HL-60/S4 (cell line): Measurements from ENCODE around the gene IKZF1.

Experiments
- in situ Hi-C: fragments of 300-500 bp; cut with MboI; formaldehyde crosslinking; loops from 2 replicates; pipeline ENCODE4 v1.14.3; 2022; ENCODE audit warnings: low sequenced_read_pairs

IKZF1 gene

GRCh38 chr7:50304129-50304910 lies at the start of gene IKZF1:
IKZF1 (plus strand) TSS chr7:50304716; CDS start chr7:50319062, 14,346 bp downstream.
- in situ Hi-C loops: no loop called here

GRCh38 chr7:50261593-50261992 lies 42.9 kb upstream of the IKZF1 start:
- in situ Hi-C loops: no loop called here

- in situ Hi-C loops: no loop called here
These were observed 42.1 kb upstream of the IKZF1 start for GRCh38 chr7:50262446-50262845.

GRCh38 chr7:50262916-50263690 lies 41.4 kb upstream of the IKZF1 start:
- in situ Hi-C loops: no loop called here

- in situ Hi-C loops: no loop called here
These were observed 39.6 kb upstream of the IKZF1 start for GRCh38 chr7:50264908-50265307.

DNA sequence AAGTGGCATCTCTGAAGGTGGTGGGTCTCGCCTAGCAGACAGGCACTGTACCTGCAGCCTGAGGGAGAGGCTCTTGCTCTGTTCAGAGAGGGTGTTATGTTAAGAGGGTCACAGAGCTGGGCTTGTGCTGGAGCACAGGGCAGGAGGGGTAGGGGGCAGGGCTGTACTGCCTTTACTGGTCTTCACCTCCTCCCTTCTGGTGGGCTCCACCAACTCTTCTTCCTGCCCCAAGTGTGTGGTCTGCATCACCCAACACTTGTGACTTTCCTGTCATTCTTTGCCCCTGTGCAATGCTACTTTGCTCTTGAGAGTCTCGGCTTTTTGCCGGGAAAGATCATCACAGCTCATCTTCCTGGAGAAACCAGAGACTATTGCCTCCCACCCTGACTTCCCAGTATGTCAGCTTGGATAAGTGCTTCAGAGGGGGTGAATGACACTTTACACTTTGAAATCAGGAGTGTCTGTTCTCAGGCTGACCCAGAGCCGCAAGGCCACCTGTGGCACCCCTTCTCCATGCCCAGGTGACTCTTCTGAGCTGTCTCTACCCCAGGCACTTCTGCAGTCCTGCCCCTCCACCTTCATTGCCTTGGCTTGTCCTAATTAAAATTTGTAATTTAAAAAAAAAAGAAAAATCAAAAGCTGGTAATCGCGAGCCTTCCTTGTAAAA lies 38.4 kb upstream of the IKZF1 start:
- in situ Hi-C loops: no loop called here

DNA sequence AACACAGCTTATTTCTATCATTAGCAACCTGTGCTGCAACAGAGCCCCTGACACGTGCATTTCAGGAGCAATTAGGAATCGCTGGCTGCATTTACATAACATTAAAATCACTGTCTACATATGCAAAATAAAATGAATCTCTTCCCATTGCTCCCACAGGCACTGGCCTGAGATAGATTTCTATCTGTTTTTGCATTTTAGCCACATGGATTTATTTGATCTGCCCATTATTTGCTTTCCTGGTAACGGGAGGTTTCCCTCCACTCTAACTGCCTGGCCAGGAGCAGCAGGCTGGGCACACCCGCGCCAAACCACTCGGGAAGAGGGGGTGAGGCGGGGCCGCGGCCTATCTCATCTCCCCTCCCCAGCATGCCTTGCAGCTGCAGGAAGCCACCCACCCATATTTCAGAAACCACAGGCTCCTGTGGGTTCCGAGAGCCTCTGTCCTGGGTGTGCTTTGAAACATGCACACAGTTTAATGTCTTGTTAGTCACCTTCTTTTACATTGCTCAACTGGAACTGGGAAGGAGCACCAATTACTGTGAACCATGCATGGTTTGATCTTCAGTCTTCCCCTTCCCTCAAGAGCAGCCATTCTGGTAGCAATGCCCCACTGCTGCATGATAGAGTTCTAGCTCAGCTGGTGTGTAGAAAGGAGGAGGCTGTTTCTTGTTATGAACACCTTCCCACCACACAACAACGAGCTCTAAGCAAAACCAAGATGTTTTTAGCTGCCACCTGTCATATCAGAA lies 37.7 kb upstream of the IKZF1 start:
- in situ Hi-C loops: no loop called here

DNA sequence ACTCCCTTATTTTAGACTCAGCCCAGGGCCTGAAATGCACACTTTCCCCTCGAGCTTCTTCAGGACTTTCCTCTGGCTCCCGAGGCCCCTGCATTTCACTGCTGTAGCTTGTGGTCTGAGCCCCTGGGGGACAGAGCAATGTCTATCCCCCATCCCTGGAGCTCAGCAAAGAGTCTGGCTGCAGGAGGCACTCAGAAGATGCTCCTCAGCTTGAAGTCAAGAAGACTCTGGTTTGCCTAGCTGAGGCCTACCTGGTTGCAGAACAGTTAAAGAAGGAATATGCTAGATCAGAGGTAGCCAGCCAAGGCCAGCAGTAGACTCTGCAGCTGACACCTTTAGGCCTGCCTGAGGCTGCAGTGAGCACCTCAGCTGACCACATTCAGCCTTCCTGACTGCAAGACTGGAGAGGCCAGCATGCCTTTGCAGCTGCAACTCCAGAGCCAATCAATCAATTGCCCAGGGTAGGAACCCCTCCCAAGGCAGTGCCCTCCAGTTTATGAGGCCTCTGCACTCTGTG lies 36.9 kb upstream of the IKZF1 start:
- in situ Hi-C loops: no loop called here

- in situ Hi-C loops: no loop called here
These were observed 36.3 kb upstream of the IKZF1 start for GRCh38 chr7:50268223-50268622.

GRCh38 chr7:50268990-50269389 lies 35.5 kb upstream of the IKZF1 start:
- in situ Hi-C loops: no loop called here

DNA sequence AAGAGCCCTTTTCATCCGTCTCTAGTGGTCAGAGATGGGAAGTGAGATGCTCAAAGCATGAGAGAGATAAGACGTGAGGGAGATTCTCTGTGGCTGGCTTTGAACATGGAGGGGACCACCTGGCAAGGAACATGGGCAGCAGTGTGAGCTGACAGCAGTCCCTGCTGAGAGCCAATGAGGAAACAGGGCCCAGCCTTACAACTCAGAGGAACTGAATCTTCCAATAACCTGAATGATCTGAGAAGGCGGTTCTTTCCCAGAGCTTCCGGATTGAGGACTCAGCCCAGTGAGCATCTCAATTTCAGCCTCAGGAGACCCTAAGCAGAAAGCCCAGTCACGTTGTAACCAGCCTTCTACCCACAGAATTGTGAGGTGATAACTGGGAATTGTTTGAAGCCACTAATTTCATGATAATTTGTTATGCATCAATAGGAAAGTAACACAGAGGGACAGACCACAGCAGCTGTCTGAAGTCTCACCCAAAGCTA lies 33.9 kb upstream of the IKZF1 start:
- in situ Hi-C loops: no loop called here

DNA sequence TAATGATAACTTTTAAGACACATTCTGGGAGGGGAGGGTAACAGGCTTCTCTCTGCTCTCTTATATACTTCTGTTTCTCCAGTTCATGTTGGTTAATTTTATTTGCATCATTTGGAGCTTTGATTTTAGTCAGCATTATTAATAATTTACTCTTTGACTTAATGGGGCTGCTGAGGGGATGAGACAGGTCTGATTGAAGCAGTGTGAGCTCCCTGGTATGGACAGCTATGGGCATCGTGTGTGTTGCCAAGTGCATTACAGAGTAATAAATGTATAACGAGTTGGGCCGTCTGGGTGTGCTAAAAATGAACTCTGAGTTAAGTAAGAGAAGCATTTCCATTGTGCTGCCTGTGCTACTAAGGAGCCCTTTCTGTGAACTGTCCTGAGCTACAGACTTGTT lies 31.7 kb upstream of the IKZF1 start:
- in situ Hi-C loops: no loop called here

DNA sequence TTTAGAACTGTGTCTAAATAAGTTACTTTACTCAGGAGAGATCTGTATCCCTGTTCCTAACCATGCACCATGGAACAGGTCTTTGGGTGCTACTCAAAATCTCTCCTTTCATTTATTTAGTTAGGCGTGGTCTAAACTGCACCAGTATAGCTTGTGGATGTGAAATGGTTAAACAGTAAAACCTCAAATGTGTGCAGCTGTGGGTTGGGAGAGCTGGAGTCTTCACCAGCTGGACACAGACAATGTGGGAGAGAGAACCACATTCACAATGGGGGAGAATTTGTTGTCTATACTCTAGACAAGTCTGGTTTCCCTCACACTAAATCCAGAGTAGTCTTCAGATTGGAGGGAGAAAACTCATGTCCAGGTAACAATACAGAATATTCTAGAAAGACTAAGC lies 31.2 kb upstream of the IKZF1 start:
- in situ Hi-C loops: no loop called here

- in situ Hi-C loops: no loop called here
These were observed 30.6 kb upstream of the IKZF1 start for GRCh38 chr7:50273870-50274269.

GRCh38 chr7:50274361-50274760 lies 30.2 kb upstream of the IKZF1 start:
- in situ Hi-C loops: no loop called here

GRCh38 chr7:50275430-50275829 lies 29.1 kb upstream of the IKZF1 start:
- in situ Hi-C loops: no loop called here

GRCh38 chr7:50276483-50276882 lies 28.0 kb upstream of the IKZF1 start:
- in situ Hi-C loops: no loop called here

GRCh38 chr7:50278120-50278519 lies 26.4 kb upstream of the IKZF1 start:
- in situ Hi-C loops: no loop called here

DNA sequence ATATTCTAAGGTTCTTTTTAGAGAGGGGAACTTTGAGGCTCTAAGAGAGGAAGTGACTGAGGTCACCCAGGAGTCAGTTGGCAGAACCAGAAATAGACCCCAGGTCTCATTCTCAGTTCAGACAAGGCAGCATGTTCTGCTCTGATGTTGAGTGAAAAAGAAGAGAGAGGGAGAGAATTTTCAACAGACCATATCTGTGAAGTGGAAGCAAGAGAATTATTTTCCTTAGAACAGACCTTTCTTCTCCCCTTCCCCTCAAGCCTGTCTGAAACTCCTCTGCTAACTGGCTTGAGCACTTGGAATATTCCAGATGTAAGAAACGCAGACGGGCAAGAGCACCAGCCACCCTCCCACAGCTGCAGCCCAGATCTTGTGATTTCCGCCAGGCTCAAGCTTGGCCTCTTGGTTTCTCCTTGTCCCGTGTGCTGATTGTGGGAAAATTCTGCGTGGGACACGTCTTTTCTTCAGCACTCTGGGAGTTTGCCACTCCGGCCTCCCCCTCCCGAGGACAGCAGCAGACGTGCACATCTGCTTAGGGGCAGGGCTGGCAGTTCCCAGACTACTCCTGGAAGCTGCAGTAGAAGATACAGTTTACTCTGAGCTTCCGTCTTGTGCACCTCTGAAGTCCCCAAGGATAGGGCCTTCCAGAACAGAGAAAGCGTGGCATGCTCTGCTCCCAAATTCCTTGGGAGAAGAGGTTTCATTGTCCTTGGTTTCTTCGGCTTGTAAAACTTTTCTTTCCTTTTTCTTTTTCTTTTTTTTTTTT lies 22.7 kb upstream of the IKZF1 start:
- in situ Hi-C loops: no loop called here
